ENCODE data around the gene COL5A3.
"Not testable (repeated sequence)": the region's sequence is repeated elsewhere in the genome, so short reads cannot be mapped to it uniquely, and the experiment has no call there.

Gene COL5A3

DNA sequence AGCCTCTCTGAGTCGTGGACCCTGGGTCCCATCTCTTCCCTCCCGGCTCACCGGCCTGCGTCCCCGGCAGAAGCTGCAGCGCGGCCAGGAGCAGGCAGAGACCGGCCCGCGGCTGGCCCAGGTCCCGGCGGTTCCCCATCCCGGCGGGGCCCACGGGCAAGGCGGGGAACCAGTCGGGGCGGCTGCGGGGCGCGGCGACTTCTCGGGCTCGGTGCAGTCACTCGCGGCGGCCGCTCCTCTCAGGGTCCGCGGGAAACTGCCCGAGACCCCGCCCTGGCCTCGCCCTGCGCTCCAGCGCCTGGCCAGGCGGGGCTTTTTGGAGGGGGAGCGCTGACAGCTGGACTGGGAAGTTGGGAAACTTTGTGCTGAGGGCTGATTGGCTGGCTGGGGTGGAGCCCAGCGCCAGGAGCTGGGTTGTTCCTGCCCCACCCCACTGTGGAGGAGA is at the start of gene COL5A3:
TSS of gene COL5A3 (minus strand) at position 258 of the 445 bp plus-strand sequence. CDS start at position 139, 119 bp downstream.
- DNase-seq = no peak

DNA sequence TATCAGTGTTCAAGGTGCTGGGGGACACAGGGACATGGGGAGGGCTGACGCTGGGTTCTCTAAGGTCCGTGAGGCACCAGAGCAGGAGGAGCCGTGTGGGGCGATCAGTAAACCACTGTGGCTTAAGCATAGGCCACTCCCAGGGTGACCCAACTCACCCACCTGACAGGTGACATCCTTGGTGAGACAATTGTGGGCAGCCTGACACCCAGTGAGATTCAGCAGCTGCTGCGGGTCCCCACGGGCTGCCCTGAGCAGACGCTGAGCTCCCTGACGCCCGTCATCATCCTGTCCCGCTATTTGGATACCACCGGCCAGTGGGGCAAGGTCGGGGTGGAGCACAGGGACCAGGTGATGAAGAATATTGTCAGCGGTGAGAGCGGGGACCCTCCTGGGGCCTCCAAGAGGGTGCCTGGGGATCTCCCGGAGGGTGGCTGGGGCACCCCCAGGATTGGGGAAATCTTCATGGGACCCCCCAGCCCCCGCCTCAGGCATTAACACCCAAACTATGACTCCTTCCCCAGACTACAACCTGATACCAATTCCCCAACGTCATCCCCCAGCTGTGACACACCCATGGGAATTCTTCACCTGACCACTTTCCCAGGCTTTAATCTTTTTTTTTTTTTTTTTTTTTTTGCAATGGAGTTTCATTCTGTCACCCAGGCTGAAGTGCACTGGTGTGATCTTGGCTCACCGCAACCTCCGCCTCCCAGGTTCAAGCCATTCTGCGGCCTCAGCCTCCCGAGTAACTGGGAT is 42.5 kb upstream of the COL5A3 start:
- DNase-seq = no peak

DNA sequence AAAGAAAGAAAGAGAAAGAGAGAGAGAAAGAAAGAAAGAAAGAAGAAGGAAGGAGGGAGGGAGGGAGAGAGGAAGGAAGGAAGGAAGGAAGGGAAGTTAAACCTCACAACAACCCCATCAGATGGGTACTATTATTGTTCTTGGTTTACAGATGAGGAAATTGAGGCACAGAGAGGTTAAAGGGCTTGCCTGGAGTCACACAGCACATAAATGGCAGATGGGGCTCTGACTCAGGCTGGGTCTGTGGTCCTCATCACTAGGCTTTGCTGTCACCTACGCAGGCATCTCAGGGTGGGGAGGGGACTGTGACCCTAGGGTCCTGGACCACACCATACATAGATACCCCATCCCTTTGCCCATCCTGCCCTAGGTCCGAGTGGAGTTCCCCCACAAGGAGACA is 39.3 kb upstream of the COL5A3 start:
- no peak for DNase-seq

DNA sequence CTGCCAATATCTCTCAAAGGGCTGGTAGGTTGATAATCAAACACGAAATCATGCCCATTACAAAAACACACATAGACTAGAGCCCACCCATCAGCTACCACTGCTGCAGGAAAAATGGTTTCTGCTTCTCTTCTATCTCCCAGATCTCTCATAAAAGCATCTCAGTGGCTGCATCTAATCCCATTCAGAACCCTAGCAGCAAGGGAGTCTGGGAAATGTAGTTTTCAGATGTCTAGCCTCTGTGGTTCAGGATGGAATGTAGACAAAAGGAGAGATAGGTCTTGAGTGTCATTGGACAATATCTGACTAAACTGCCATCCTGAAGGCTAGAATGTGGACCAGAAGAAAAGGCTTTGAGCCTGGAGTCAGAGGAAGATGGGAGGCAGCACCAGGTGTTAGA is 35.1 kb upstream of the COL5A3 start:
- no peak for DNase-seq

DNA sequence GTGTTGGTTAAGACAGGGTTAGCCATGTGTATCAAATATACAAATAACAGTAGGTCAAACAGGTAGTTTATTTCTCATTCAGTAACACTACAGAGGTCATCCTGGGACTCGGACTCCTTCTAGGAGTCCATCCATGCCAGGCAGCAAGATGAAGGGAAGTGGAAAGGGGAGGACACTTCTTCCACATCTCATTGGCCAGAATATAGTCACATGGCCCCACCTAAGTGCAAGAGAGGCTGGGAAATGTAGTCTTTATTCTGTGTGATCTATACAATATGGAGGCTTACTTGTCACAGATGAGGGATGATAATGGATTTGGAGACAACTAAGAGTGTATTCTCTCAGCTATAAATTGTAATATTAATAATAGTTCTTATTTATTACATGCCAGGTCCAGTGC is 34.1 kb upstream of the COL5A3 start:
- no peak for DNase-seq

DNA sequence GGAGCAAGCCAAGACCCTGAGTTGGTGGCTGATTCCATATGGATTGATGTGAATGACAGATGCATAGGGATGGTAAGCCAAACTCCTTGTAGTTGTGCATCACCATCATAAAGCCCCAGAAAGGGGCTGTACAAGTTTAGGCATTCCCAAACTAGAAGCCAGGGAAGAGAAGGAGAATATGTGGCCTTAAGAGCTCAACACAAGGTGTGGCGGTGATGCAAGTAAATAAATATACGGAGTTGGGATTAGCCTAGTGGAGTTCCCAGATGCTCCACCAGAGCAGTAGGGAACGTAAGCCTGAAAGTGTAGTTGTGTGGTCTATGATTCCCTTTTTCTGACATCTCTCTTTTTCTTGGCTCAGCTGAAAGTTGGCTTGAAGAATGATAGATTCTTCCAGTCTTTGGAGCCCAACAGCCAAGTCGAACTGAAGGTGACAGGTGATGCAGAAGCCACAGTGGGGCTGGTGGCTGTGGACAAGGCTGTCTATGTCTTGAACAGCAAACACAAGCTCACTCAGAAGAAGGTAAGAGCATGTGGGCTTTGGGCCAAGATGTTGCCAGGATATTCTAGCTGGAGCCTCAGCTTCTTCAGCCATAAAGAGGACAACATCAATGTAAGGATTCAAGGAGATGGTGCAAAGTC is 33.1 kb upstream of the COL5A3 start:
- DNase-seq = no peak

DNA sequence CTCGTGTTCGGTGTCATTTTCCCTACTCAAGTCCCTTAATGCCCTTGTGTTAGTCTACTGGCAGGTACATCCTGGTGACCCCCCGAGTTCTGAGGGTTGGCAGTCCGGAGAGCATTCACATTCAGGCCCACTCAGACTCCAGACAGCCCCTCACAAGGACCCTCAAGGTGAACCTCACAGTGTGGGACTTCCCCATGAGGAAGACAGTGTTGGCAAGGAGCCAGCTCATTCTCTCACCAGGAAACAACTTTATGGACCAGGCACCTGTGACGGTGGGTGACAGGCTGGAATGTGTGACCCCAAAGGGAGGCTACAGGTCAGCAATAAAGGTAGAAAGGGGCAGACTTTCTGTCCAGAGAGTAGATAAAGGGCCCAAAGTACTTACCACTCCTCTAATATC is 27.5 kb upstream of the COL5A3 start:
- DNase-seq = no peak

DNA sequence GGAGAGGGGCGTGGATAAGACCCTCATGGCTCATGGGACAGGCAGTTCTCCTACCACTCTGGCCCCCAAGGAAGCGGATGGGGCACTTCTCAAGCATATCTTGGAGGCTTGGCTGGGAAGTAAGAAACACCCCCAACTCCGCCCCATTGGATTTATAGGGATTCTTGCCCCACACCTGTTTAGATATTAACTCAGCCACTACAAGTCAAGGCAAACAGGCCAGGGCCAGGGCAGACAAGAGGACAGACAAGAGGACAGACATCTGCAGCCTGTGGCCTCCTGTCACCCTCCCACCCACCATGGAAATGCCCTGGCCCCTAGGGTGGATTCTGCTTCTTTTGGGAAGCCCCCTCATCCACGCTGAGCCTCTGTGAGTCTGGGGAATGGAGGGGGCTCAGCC is 27.1 kb upstream of the COL5A3 start:
- no peak for DNase-seq

DNA sequence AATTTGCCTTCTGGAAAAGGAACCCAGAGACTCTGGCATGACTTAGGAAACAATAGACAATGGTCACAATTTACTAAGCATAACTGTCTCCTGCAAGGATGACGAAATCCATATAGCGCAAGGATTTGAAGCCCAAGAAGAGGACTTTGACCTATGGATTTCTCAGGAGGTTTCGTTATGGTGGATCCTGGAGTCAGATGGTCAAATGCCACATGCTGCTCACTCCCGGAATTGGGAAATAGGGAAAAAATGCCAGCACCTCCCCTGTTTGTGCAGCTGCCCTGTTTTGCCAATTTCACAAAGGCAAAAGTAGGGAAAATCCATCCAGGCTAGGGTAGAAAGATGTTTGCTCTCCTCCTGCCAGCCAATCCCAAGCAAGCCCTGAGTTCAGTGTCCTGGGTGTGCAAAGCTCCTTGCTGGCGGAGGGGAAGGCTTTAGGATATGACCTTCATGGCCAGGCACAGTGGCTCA is 26.3 kb upstream of the COL5A3 start:
- no peak for DNase-seq

DNA sequence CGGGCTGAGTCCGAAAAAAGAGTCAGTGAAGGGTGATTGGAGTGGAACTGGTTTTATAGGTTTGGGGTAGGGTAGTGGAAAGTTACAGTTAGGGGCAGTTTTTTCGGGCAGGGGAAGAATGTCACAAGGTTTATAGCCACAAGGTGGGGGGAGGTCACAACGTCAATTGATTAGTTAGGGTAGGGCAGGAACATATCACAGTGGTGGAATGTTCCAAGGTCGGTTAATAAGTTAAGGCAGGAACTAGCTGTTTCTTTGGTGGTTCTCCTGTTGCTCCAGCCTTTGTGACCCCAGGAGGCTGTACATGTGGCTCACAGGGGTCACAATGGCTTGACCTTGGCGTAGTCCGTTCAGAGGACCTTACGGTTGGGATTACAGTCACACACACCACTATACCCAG is 23.3 kb upstream of the COL5A3 start:
- no peak for DNase-seq

DNA sequence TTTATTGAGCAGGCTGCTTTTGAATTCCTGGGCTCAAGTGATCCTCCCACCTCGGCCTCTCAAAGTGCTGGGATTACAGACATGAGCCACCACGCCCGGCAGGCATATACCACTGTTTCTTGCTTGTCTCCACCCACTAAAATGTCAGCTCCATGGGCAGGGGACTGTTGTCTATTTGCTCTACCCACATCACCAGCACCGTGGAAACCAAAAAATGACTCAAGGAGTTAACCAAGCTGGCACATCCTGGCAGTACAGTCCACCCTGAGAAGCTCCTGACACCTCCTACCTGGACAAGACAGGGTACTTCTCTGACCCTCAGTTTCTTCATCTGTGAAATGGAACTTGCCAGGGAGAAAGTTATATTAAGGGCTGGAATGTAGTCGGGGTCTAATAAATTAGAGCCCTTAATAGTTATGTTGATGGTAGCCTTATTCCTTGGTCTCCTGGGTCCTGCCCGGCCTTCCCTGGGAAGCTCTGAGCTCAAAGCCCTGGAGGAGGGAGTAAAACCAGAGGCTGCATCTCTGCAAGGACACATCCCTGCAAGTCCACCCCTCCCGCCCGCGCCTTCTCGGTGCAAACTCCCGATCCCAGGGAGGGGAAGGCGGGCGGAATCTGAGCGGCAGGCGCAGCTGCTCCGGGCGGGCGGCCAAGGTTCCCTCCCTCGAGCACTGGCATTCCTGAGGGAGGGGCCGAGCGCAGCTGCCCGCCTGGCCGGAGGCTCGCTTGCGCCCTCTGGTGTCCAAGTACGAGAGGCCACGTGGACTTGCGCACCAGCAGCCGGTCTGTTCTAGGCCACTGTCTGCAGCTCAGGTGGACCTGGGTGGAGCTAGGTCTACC is 17.1 kb upstream of the COL5A3 start:
- peak; percentile 51 for DNase-seq

DNA sequence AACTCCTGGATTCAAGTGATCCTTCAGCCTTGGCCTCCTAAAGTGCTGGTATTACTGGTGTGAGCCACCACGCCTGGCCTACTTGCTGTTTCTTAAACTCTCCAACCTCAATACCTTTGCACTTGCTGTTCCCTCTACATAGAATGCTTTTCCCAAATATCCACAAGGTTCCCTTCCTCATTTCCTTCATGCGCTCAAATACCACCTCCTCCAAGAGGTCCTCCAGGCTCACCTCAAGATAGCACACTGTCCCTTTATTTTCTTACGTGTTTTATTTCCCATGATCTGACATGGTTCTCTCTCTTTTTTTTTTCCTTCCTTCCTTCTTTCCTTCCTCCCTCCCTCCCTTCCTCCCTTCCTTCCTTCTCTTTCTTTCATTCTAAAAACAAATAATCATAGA is 16.4 kb upstream of the COL5A3 start:
- no peak for DNase-seq

DNA sequence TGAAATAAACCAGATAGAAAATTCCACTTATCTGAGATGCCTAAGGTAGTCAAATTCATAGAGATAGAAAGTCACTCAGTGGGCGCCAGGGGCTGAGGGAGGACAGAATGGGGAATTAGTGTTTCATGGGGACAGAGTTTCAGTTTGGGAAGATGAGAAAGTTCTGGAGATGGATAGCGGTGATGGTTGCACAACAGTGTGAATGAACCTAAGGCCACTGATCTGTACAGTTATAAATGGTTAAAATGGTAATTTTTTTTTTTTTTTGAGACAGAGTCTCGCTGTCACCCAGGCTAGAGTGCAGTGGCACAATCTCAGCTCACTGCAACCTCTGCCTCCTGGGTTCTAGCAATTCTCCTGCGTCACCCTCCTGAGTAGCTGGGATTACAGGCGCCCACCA is 12.8 kb upstream of the COL5A3 start:
- not testable (repeated sequence) for DNase-seq

DNA sequence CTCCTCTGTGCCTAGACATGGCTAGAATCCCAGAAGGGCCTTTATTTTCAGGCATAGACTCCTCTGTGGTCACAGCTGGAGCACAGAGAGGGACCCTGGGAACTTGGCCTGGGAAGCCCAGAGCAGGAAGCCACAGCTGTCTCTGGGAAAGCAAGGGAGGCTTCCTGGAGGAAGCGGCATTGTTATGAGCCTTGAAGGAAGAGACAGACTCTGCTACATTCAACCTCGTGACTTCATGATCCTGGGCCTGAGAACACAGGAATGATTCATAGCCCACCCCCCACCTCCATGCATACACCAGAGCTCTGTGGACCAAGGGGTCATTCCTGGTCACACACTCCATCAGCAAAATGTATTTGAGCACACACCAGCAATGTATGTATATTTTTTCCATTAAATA is 11.6 kb upstream of the COL5A3 start:
- DNase-seq = no peak

DNA sequence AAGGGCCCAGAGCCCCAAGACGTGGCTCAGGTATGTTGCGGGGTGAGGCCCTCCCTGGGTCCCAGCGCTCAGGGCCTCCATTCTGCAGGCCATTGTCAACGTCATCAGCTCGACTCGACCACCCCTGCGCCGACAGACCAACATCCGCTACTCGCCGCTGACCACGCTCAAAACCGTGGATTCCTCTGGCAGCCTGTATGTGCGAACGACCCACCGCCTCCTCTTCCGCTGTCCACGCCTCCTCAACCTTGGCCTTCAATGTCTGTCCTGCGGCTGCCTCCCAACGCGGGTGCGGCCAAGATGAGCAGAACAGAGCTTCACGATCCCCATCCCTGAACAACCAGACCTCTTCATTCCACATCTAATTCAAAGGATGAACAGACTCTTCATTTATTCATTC is 11.1 kb upstream of the COL5A3 start:
- no peak for DNase-seq

DNA sequence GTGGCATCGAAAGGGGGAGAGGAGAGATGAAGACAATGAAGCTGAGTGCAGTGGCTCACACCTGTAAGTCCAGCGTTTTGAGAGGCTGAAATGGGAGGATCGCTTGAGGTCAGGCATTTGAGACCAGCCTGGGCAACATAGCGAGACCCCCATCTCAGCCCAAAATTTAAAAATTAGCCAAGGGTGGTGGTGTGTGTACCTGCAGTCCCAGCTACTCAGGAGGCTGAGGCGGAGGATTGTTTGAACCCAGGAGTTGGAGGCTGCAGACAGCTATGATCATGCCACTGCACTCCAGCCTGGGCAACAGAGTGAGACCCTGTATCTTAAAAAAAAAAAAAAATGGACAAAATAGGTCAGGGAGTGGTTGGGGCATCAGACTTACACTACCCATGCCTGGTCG is 10.5 kb upstream of the COL5A3 start:
- DNase-seq = no peak

DNA sequence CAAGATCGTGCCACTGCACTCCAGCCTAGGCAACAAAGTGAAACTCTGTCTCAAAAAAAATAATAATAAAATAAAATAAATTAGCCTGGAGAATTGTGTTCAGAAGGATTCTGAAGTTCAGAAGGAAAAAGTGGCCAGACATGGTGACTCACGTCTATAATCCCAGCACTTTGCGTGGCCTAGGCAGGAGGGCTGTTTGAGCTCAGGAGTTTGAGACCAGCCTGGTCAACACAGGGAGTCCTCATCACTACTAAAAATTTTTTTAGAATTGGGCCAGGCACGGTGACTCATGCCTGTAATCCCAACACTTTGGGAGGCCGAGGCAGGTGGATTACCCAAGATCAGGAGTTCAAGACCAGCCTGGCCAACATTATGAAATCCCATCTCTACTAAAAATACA is 8.9 kb upstream of the COL5A3 start:
- DNase-seq = no peak

DNA sequence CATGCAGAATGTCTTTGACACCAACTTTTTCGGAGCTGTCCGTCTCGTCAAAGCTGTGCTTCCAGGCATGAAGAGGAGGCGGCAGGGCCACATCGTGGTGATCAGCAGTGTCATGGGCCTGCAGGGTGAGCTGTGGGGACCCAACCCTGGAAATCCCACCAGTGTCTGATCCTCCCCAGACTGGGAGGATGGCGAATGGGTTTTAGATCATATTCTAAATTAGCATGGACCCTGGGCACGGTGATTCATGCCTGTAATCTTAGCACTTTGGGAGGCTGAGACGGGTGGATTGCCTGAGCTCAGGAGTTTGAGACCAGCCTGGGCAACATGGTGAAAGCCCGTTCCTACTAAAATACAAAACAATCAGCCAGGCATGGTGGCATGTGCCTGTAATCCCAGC is 8.5 kb upstream of the COL5A3 start:
- DNase-seq = no peak

DNA sequence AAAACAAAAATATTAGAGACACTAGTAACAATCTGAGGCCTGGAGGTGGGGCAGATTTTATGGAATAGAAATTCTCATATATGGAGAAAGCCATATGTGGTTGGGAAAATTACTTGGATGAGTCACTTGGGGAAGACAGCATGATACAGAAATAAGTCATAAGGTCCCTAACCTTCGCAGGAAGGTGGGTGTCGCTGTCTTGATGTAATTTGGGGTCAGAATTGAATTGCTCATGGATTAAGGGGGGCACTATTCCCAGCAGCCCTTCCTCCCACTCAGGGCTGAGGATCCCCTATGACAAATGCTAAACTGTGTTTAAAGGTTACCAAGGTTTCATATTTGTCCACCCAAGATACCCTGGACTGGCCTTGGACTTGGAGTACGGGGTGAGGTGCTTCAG is 8.0 kb upstream of the COL5A3 start:
- DNase-seq = no peak

DNA sequence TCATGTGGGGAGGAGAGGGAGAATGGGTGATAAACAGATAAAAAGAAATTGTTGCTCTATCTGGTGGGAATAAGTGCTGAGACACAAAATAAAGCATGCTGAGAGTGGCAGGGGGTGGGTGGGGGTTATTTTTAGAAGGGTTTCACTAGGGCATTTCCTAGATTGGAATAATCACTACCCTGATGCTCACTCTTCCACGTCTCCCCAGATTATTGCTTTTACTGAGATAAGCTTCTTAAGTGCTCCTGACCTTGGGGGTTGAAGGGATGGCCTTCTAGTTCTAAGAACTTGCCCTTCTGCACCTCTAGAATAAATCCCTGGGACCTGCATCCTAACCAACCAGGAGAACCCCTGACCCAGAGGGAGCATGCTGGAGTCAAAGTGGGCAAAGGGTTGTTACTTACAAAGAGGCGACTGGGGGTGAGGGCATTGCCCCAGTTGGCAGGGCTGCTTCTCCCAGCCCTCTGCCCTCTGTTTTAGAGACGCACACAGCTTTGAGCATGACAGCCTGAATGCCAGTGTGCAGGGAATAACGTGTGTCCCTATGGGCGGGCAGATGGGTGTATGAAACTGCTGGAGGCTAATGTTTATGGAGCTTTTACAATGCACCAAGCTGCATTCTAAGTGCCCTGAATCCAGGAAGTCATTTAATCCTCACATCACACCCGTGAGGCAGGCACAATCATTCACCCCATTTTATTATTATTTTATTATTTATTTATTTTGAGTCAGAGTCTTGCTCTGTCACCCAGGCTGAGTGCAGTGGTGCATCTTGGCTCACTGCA is 3.7 kb upstream of the COL5A3 start:
- no peak for DNase-seq

DNA sequence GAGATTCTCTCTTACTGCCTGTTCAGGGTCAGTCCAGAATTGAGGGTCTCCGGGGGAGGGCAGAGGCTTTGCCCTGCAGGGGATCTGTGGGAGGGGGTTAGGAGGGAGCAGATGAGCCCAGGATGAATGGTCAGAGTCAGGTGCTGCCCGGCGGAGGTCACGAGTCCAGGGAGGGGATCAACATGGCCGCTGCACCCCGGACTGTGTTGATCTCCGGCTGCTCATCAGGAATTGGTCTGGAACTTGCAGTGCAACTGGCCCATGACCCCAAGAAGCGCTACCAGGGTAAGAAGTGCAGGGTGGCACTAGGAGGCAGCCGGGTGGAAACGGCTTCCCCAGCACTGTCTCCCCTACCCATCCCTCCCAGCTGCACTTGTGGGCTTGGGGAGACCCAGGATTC is 3.0 kb upstream of the COL5A3 start, which contains the start of gene RDH8:
TSS of gene RDH8 (plus strand) at position 168 of the 400 bp plus-strand sequence. CDS start at position 183, 15 bp downstream.
- DNase-seq = no peak

DNA sequence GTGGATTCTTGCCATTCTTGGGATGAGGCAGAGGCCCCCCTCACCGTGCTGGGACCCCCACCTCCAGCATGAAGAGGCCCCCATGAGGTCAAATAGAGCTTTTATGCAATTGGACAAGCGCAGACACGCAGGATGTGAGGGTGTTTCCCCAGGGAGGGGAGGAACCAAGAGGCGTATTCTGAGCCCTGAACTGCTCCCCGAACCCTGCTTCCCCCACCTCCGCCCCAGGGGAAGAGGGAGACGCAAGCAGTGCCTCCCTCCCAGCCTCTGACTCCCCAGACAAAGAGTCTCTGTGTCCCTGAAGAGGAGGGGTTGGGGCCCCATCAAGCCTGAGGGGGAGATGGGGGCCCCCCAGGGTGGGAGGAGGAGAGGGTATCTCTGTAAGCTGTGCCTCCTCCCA is 1.7 kb upstream of the COL5A3 start:
- no peak for DNase-seq

DNA sequence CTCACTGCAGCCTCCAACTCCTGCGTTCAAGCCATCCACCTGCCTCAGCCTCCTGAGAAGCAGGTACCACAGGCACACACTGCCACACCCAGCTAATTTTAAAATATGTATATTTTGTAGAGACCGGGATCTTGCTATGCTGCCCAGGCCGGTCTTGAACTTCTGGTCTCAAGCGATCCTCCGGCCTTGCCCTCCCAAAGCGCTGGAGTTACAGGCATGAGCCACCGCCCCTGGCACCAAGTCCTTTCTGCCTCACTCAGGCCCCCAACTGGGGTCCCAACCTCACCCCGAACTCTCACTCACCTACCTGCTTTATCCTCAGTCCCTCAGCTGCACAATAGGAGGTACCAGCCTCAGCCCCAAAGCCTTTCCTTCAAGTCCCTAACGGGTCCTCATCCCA is 635 bp upstream of the COL5A3 start:
- DNase-seq = no peak

Data from activated CD4-positive, alpha-beta T cell treated with anti-CD3 and anti-CD28 coated beads for 1 hour (primary cell).